Choroid plexus epithelial cell (primary cell): Measurements from ENCODE around the gene HSPA4L.

ENCODE experiments used
- DNase-seq: peaks from one replicate; pipeline ENCODE4 v3.0.0-alpha.2; 2010; ENCODE audit warnings: low read depth
- H3K4me3 ChIP-seq: 2 replicates; pipeline ENCODE4 v1.5.1; 2011; ENCODE audit warnings: low read depth, mild to moderate bottlenecking, control low read depth, low read length, moderate library complexity
- TF ChIP-seq, protein P1 (sequence below): conservative IDR thresholded peaks from 2 replicates; pipeline ENCODE4 v1.5.1; 2011; ENCODE audit warnings: low read depth, mild to moderate bottlenecking, control low read depth, inconsistent platforms, low read length, moderate library complexity

The HSPA4L gene

DNA sequence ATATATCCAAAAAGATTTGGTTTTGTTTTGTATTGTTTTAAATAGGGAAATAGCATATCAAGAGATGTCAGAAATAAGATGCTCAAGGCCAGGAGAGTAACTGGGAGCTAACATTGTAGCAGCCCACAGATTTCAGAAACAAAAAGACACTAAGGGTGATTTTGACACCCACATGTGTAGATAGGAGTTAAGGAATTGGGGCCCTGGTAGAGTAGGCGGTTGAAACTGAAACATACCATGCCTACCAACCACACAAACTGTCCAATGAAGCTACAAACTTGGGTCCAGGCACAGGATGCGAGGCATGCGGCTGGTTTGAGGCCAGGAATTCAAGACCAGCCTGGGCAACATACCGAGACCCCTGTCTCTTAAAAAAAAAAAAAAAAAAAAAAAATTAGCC is 6.3 kb upstream of the HSPA4L start:
- TF ChIP-seq, protein P1, sequence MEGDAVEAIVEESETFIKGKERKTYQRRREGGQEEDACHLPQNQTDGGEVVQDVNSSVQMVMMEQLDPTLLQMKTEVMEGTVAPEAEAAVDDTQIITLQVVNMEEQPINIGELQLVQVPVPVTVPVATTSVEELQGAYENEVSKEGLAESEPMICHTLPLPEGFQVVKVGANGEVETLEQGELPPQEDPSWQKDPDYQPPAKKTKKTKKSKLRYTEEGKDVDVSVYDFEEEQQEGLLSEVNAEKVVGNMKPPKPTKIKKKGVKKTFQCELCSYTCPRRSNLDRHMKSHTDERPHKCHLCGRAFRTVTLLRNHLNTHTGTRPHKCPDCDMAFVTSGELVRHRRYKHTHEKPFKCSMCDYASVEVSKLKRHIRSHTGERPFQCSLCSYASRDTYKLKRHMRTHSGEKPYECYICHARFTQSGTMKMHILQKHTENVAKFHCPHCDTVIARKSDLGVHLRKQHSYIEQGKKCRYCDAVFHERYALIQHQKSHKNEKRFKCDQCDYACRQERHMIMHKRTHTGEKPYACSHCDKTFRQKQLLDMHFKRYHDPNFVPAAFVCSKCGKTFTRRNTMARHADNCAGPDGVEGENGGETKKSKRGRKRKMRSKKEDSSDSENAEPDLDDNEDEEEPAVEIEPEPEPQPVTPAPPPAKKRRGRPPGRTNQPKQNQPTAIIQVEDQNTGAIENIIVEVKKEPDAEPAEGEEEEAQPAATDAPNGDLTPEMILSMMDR = no peak
- no peak for DNase-seq

DNA sequence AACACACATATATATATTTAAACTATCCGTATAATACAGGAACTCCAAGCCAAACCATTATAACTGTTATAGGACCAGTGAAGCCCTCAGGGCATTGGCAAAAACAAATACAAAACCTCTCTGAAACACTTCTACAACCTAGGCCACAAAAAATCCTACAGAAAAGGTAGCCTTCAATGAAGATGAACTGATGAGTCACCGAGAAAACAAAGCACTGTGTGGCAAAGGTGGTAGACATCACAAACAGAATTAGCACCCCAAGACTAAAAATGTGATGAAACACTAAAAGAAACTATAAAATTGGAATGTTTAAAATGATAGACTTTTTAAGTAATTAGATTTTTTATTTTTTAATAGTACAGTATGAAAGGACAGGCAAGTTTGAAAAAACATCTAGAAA is 5.5 kb upstream of the HSPA4L start:
- DNase-seq = no peak
- no peak overlapping the region for H3K4me3 ChIP-seq
- TF ChIP-seq, protein P1 = no peak

More for the DNA sequence above, 6.3 kb upstream of the HSPA4L start:
- no peak overlapping the region for H3K4me3 ChIP-seq

DNA sequence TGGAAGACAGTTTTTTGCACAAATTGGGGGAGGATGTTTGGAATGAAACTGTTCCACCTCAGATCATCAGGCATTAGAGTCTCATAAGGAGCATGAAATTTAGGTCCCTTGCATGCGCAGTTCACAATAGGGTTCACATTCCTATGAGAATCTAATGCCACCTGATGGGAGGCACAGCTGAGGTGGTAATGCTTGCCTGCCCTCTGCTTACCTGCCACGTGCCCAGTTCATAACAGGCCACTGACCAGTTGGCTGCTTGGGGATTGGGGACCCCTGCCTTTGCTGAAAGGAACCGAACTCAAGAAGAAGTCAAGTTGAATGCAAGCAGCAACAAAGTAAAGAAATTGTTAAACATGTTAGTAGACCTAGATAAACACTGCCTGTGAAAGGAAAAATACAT is 4.6 kb upstream of the HSPA4L start:
- TF ChIP-seq, protein P1 = no peak
- DNase-seq = no peak
- no peak overlapping the region for H3K4me3 ChIP-seq

DNA sequence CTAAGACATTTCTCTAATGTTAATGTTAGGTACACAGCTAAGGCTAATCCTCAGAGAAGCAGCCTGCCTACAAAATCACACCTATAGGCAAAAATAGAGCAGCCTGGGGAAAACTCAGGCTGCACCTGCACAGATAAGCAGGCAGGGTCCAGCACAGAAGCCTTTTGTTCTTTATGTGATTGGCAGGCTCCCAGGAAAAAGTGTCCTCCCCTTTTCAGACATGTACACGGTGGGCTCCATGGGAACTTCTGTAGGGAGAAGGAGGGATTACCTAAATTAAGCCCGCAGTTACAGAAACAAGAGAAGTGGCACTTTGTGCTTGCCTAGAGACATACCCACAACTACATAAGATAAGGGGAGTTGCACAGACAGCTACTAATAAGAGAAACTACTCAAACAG is 4.0 kb upstream of the HSPA4L start:
- TF ChIP-seq, protein P1 = no peak
- H3K4me3 ChIP-seq = no peak overlapping the region
- no peak for DNase-seq

DNA sequence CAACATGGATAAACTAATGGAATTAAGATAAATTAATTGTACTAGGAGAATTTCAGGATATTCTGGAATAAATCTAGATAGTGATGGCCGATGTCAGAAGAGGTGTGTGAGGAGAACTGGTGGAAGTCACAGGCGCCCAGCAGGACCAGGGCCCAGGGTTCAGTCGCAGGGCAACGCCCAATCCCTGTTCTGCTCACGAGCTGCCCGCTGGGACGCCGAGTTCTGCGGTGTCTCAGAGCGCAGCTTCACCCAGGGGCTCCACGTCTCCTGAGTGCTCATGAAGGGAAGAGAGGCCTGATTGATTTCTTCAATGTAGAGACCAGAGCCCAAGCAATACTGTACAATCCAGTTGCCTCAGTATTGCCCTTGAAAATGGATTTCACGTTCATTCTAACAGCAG is 1.5 kb upstream of the HSPA4L start:
- H3K4me3 ChIP-seq = no peak overlapping the region
- TF ChIP-seq, protein P1 = no peak
- no peak for DNase-seq

DNA sequence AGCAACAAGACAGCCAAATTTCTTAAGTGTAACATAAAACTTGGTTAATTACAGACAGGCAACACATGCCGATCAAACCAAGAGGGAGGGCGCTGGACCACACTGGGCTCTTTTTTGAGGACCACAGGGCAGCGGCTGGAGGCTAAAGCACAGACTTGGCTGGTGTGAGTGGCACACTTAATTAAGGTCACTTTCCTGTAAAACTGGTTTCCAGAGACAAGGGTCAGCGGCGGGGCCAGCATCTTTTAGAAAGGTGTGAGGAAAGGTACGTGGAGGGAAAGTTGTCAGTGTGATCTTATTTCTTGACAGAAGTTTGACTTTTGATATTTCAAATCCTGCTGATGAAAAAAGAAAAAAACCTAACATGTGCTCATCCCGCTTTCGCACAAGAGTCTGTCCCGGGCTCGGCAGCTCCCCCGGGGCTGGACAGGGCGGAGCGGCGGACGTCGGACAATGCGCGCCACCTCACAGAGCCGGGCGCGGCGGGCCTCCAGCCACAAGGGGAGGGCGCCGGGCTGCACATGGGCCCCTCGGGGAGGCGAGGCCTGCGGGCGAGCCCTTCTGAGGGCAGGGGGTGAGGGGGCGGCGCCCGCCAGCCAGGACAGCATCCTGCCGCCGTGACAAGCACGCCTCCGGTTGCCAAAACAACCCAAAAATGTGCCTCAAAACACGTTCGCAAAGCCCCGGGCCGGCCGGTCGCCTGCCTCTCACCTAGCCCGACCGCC is 660 bp upstream of the HSPA4L start:
- peak; percentile 43 for DNase-seq
- TF ChIP-seq, protein P1 = no peak
- peak overlapping the region; percentile 77 for H3K4me3 ChIP-seq

DNA sequence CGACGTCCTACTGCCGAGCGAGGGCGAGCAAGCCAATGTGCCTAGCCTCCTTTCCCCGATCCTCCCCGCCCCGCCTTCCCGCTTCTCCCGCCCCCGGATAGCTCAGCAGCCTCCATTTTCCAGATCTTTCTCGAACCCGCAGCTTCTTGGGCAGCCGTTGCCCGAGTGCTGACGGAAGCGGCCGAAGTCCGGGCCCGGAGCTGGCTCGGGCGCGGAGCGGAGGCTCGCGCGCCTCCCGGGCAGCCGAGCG is 172 bp upstream of the HSPA4L start:
- TF ChIP-seq, protein P1 = no peak

More for the DNA sequence above, 172 bp upstream of the HSPA4L start:
- peak overlapping the region; percentile 77 for H3K4me3 ChIP-seq
- DNase-seq = peak; percentile 86
